B cell (primary cell): ENCODE measurements around the gene CCDC34. TPM values are rescaled to one million over a fixed set of nuclear protein-coding genes. Genes with fewer than 3 reads are reported as not detected.

Experiments used
- ATAC-seq: fragments of 200-7000 bp; cut with Tn5 transposase; one replicate; pipeline ENCODE4 v1.10.0; 2021; ENCODE audit warnings: low read depth, mild to moderate bottlenecking, moderate number of reproducible peaks, moderate library complexity
- CTCF ChIA-PET: fragments of 350-600 bp; sonication (Branson Sonifier 250); formaldehyde crosslinking; loops from one replicate; lab custom pipeline; 2021; ENCODE audit warnings: antibody characterized with exemption, inconsistent platforms; lab: Charles Lee
- POLR2A ChIA-PET: fragments of 350-600 bp; sonication (Branson Sonifier 250); formaldehyde crosslinking; loops from one replicate; lab custom pipeline; 2021; ENCODE audit warnings: antibody characterized with exemption; lab: Charles Lee
- DNase-seq: peaks from one replicate; pipeline ENCODE4 v3.0.0; 2013
- H2AFZ ChIP-seq: 2 replicates; pipeline ENCODE4 v1.6.1; 2012; ENCODE audit warnings: mild to moderate bottlenecking, low read depth, low read length; ENCODE audit not compliant: insufficient read depth, poor library complexity, severe bottlenecking
- H3K27ac ChIP-seq, 2 donors: 1 replicate in 1 of 2; 2 replicates in 1 of 2; pipeline ENCODE4 v1.5.1; 2012 to 2013; ENCODE audit warnings: low read length in 2 of 2, mild to moderate bottlenecking in 2 of 2, moderate library complexity in 1 of 2
- H3K27me3 ChIP-seq, 4 experiments: fragments of 200-600 bp in 1 of 4; sonication (generic) in 1 of 4; replicated peaks in 1 of 4; 1 replicate in 2 of 4; 2 replicates in 2 of 4; pipeline versions ENCODE4 v1.6.1 to v1.7.0; 2013 to 2016; ENCODE audit warnings: low read length in 3 of 4, mild to moderate bottlenecking in 2 of 4, mixed read lengths in 1 of 4, moderate library complexity in 1 of 4; ENCODE audit not compliant: insufficient read depth in 4 of 4, control insufficient read depth in 3 of 4; ENCODE audit errors: control extremely low read depth in 1 of 4
- H3K36me3 ChIP-seq, 2 experiments: replicated peaks in 1 of 2; 1 replicate in 1 of 2; 2 replicates in 1 of 2; pipeline versions ENCODE4 v1.6.1 to v1.7.1; 2013; ENCODE audit warnings: low read length in 1 of 2; ENCODE audit not compliant: insufficient read depth in 2 of 2, control insufficient read depth in 1 of 2; ENCODE audit errors: control extremely low read depth in 1 of 2, extremely low read depth in 1 of 2
- H3K4me1 ChIP-seq, 2 donors: fragments of 200-600 bp in 1 of 2; sonication (generic) in 1 of 2; 1 replicate in 1 of 2; 2 replicates in 1 of 2; pipeline versions ENCODE4 v1.5.1 to v1.6.1; 2013 to 2017; ENCODE audit warnings: low read length in 2 of 2; ENCODE audit not compliant: control insufficient read depth in 2 of 2, insufficient read depth in 2 of 2
- H3K4me2 ChIP-seq: replicated peaks from 2 replicates; pipeline ENCODE3; 2012; ENCODE audit warnings: mild to moderate bottlenecking, low read depth, low read length; ENCODE audit not compliant: poor library complexity, severe bottlenecking
- H3K4me3 ChIP-seq, 5 experiments: fragments of 200-600 bp in 1 of 5; sonication (generic) in 1 of 5; 1 replicate in 3 of 5; 2 replicates in 2 of 5; pipeline versions ENCODE4 v1.5.1 to v1.7.0; 2011 to 2016; ENCODE audit warnings: low read length in 4 of 5, mild to moderate bottlenecking in 4 of 5, low read depth in 2 of 5, control low read depth in 1 of 5, moderate library complexity in 1 of 5; ENCODE audit not compliant: insufficient read depth in 1 of 5; ENCODE audit errors: control extremely low read depth in 1 of 5, extremely low read depth in 1 of 5
- H3K79me2 ChIP-seq: fragments of 200-600 bp; sonication (generic); one replicate; pipeline ENCODE4 v1.6.0; 2016; ENCODE audit warnings: low read length; ENCODE audit not compliant: control insufficient read depth, insufficient read depth
- H3K9ac ChIP-seq: fragments of 200-600 bp; sonication (generic); 2 replicates; pipeline ENCODE4 v1.6.1; 2017; ENCODE audit warnings: mild to moderate bottlenecking, low read length, moderate library complexity
- H3K9me3 ChIP-seq, 3 donors: one replicate each; pipeline versions ENCODE4 v1.6.1 to v1.7.1; 2013; ENCODE audit warnings: low read length in 2 of 3; ENCODE audit not compliant: control insufficient read depth in 2 of 3, insufficient read depth in 1 of 3; ENCODE audit errors: control extremely low read depth in 1 of 3
- H4K20me1 ChIP-seq: 2 replicates; pipeline ENCODE4 v1.6.0; 2012; ENCODE audit warnings: mild to moderate bottlenecking, low read length; ENCODE audit not compliant: insufficient read depth, control insufficient read depth, poor library complexity, severe bottlenecking
- H3K27ac Mint-ChIP-seq: one replicate; pipeline ENCODE4 v1.8.0; 2021; ENCODE audit warnings: mixed read lengths
- H3K27me3 Mint-ChIP-seq: one replicate; pipeline ENCODE4 v1.8.0; 2021; ENCODE audit warnings: mixed read lengths
- H3K4me1 Mint-ChIP-seq: one replicate; pipeline ENCODE4 v1.8.0; 2021; ENCODE audit warnings: mixed read lengths
- H3K4me3 Mint-ChIP-seq: one replicate; pipeline ENCODE4 v1.8.0; 2021; ENCODE audit warnings: mixed read lengths
- H3K9me3 Mint-ChIP-seq: one replicate; pipeline ENCODE4 v1.8.0; 2022; ENCODE audit warnings: mixed read lengths; ENCODE audit not compliant: insufficient read depth
- CTCF ChIP-seq: fragments of 200-600 bp; IDR thresholded peaks from one replicate; pipeline ENCODE4 v1.8.0; 2022; ENCODE audit warnings: antibody characterized with exemption, mild to moderate bottlenecking
- EZH2 ChIP-seq: IDR thresholded peaks from 2 replicates; pipeline ENCODE4 v1.6.1; 2012; ENCODE audit warnings: borderline replicate concordance, low read depth, mild to moderate bottlenecking, moderate library complexity, low read length; ENCODE audit not compliant: insufficient read depth, poor library complexity, severe bottlenecking
- WGBS: methylation state at CpG from one replicate; pipeline ENCODE4 v1.1.5; 2013; ENCODE audit warnings: missing lambda C conversion rate; ENCODE audit not compliant: insufficient coverage; 5-methylcytosine and 5-hydroxymethylcytosine counted together
- intact Hi-C: fragments of 100-400 bp; cut with micrococcal nuclease; formaldehyde crosslinking; loops from one replicate; pipeline ENCODE4 v1.10.0; 2022
- polyA plus RNA-seq: library from polyadenylated mRNA; depleted of rRNA; stranded (reverse); fragments of >200 nt; gene quantifications from 2 replicates; pipeline ENCODE4 v1.2.3, GENCODE V29; 2012
- total RNA-seq, 2 donors: library from RNA; stranded (reverse); fragments of 120-200 nt in 1 of 2; gene quantifications; 1 replicate in 1 of 2; 2 replicates in 1 of 2; pipeline versions ENCODE4 v1.2.3 to v1.2.4, GENCODE V29; 2013 to 2022

The CCDC34 gene
- total and polyA plus RNA-seq, 2 donors (not counting 1 experiment from before 2014, with no cell fraction given) = 0.94 to 4.1 TPM

- H3K79me2 ChIP-seq = no peaks in the 10 kb centered on the region
- no peak overlapping the region for H3K9ac ChIP-seq
- DNase-seq (no peak), ATAC-seq (no peak)
- H3K4me1 ChIP-seq = no peaks in the 10 kb centered on the region
- CTCF ChIA-PET = interaction anchor here (1.6 kb wide), 1 partner anchor 110 kb away, joined by 3 read pairs; no protein-coding TSS in a partner anchor
- H3K27me3 ChIP-seq = no peaks in the 10 kb centered on the region
- H3K4me3 ChIP-seq = no peak overlapping the region
- H3K4me2 ChIP-seq = no peak overlapping the region
- Mint-ChIP-seq H3K27ac (no peak overlapping the region), H3K4me3 (no peak overlapping the region), H3K9me3 (peaks cover 19% of the 10 kb centered on the region), H3K27me3 (peaks cover 6% of the 10 kb centered on the region), H3K4me1 (no peaks in the 10 kb centered on the region)
- no peaks in the 10 kb centered on the region for H3K36me3 ChIP-seq
- intact Hi-C loops = no loop called here
- peaks cover 1 to 17% (median 15%) of the 10 kb centered on the region in 3 donors for H3K9me3 ChIP-seq
- TF ChIP-seq EZH2 (no peak), CTCF (no peak)
- H4K20me1 ChIP-seq = no peaks in the 10 kb centered on the region
- 82% methylated on average over 2 of the region's 6 CpGs for WGBS
- H2AFZ ChIP-seq = no peak overlapping the region
- H3K27ac ChIP-seq = no peak overlapping the region
- POLR2A ChIA-PET = no interaction called here
These were observed 69.2 kb downstream of the CCDC34 start for GRCh38 chr11:27293515-27294417.

GRCh38 chr11:27292637-27293010 lies 70.4 kb downstream of the CCDC34 start:
- no peak overlapping the region for H3K27ac ChIP-seq
- H3K4me2 ChIP-seq = no peak overlapping the region
- no peak overlapping the region for H3K27ac Mint-ChIP-seq
- POLR2A ChIA-PET = no interaction called here
- H3K36me3 ChIP-seq = no peaks in the 10 kb centered on the region
- no peak overlapping the region for H2AFZ ChIP-seq
- H3K9me3 Mint-ChIP-seq = peaks cover 19% of the 10 kb centered on the region
- no peaks in the 10 kb centered on the region for H3K4me1 Mint-ChIP-seq
- H3K4me3 ChIP-seq = no peak overlapping the region
- DNase-seq (no peak), ATAC-seq (no peak)
- peaks cover 6% of the 10 kb centered on the region for H3K27me3 Mint-ChIP-seq
- intact Hi-C loops = no loop called here
- no peaks in the 10 kb centered on the region for H3K4me1 ChIP-seq
- no peak overlapping the region for H3K4me3 Mint-ChIP-seq
- no peak for TF ChIP-seq EZH2
- no peak for TF ChIP-seq CTCF
- H3K79me2 ChIP-seq = no peaks in the 10 kb centered on the region
- no peaks in the 10 kb centered on the region for H4K20me1 ChIP-seq
- no peak overlapping the region for H3K9ac ChIP-seq
- H3K27me3 ChIP-seq = no peaks in the 10 kb centered on the region
- CTCF ChIA-PET = interaction anchor here (1.6 kb wide), 1 partner anchor 109 kb away, joined by 3 read pairs; no protein-coding TSS in a partner anchor
- peaks cover 1 to 17% (median 15%) of the 10 kb centered on the region in 3 donors for H3K9me3 ChIP-seq
- WGBS = no CpG with 5 or more reads among the region's 2 CpGs
